Aorta (tissue), 5 donors: Measurements from ENCODE around the gene EME1. TPM values are rescaled to one million over a fixed set of nuclear protein-coding genes. Genes with fewer than 3 reads are reported as not detected.
A peak's percentile ranks its signal among the peaks of the same experiment; 100 is the strongest.

Source experiments
- ATAC-seq: fragments of 200-7000 bp; cut with Tn5 transposase; one replicate; pipeline ENCODE4 v1.9.1; 2022; ENCODE audit warnings: moderate library complexity; ENCODE audit not compliant: low FRiP score
- DNase-seq, 2 donors: peaks; one replicate each; pipeline ENCODE4 v3.0.0-alpha.2; 2020
- H3K27ac ChIP-seq, 2 donors: one replicate each; pipeline ENCODE4 v1.5.1; 2013; ENCODE audit warnings: low read length in 2 of 2, mild to moderate bottlenecking in 2 of 2, moderate library complexity in 2 of 2, control low read depth in 1 of 2, inconsistent platforms in 1 of 2, low read depth in 1 of 2
- H3K27me3 ChIP-seq, 2 donors: one replicate each; pipeline ENCODE4 v1.6.1; 2013; ENCODE audit warnings: control low read depth in 1 of 2, low read length in 1 of 2, mild to moderate bottlenecking in 1 of 2, moderate library complexity in 1 of 2; ENCODE audit not compliant: insufficient read depth in 2 of 2, control insufficient read depth in 1 of 2
- H3K36me3 ChIP-seq, 2 donors: one replicate each; pipeline ENCODE4 v1.6.1; 2013; ENCODE audit warnings: control low read depth in 1 of 2, low read length in 1 of 2, mild to moderate bottlenecking in 1 of 2; ENCODE audit not compliant: insufficient read depth in 2 of 2, control insufficient read depth in 1 of 2
- H3K4me1 ChIP-seq, 2 donors: one replicate each; pipeline ENCODE4 v1.6.1; 2013; ENCODE audit warnings: low read length in 2 of 2, control low read depth in 1 of 2, mild to moderate bottlenecking in 1 of 2, moderate library complexity in 1 of 2; ENCODE audit not compliant: insufficient read depth in 2 of 2, control insufficient read depth in 1 of 2
- H3K4me3 ChIP-seq, 2 donors: one replicate each; pipeline ENCODE4 v1.5.1; 2013; ENCODE audit warnings: low read length in 2 of 2, control low read depth in 1 of 2, mild to moderate bottlenecking in 1 of 2
- H3K9me3 ChIP-seq: one replicate; pipeline ENCODE4 v1.6.1; 2013; ENCODE audit warnings: mild to moderate bottlenecking, low read length; ENCODE audit not compliant: control insufficient read depth
- WGBS, 2 donors: extraction: QIAGEN DNeasy Blood & Tissue Kit; methylation state at CpG; one replicate each; pipeline ENCODE4 v1.1.7; 2013; 5-methylcytosine and 5-hydroxymethylcytosine counted together
- intact Hi-C, 2 donors: fragments of 100-400 bp; cut with DNase I; formaldehyde crosslinking; loops; one replicate each; pipeline versions ENCODE4 v1.14.2 to v1.15.0; 2022
- polyA plus RNA-seq, 2 donors: library from polyadenylated mRNA; stranded (reverse); fragments of 200-250 nt; gene quantifications; one replicate each; pipeline ENCODE4 v1.2.3, GENCODE V29; 2013
- total RNA-seq, 2 donors: library from RNA; stranded (reverse); fragmentation: NEBNext Ultra II Directional; extraction: Animal tissue kit (Norgen Biotek cat#: 25700); gene quantifications; one replicate each; pipeline ENCODE4 v1.2.1, GENCODE V29; 2021
- donor health status: healthy with polysubstance abuse.
- donor health status: Bipolar disorder and iron deficiency.
- donor health status: DM: no; HTN: no; CAD: no.
- donor health status: DM: no; HTN: no; CAD: no.
- donor health status: DM: yes; HTN: yes; CAD: no.

The EME1 gene
- total and polyA plus RNA-seq, 4 donors, result 0.49 to 2.0 TPM; not detected in 2

DNA sequence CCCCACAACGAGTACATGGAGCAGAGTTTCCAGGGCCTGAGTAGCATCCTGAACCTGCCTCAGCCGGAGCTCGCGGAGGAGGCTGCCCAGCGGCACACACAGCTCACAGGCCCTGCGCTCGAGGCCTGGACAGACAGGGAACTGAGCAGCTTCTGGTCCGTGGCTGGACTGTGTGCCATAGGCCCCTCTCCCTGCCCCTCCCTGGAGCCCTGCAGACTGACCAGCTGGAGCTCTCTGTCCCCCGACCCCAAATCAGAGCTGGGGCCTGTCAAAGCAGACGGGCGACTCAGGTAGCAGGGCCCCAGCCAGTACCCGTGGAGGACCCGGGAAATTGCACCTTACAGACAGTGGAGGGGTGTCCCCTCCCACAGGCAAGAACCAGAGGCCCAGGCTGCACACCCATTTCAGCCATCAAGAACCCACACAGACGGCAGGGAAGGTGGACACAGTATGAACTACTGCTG lies 13.0 kb upstream of the EME1 start:
- DNase-seq (peak in 1 of 2 donors; percentile 68), ATAC-seq (no peak)
- intact Hi-C loops, result no loop called here
- H3K4me3 ChIP-seq, result no peak overlapping the region
- no peaks in the 10 kb centered on the region for H3K4me1 ChIP-seq
- no peaks in the 10 kb centered on the region for H3K27me3 ChIP-seq
- 77 to 80% methylated on average over 14 of the region's 14 CpGs for WGBS, 2 donors
- H3K9me3 ChIP-seq, result no peaks in the 10 kb centered on the region
- H3K36me3 ChIP-seq, result peaks cover 0 to 6% of the 10 kb centered on the region in 2 donors
- no peak overlapping the region for H3K27ac ChIP-seq

DNA sequence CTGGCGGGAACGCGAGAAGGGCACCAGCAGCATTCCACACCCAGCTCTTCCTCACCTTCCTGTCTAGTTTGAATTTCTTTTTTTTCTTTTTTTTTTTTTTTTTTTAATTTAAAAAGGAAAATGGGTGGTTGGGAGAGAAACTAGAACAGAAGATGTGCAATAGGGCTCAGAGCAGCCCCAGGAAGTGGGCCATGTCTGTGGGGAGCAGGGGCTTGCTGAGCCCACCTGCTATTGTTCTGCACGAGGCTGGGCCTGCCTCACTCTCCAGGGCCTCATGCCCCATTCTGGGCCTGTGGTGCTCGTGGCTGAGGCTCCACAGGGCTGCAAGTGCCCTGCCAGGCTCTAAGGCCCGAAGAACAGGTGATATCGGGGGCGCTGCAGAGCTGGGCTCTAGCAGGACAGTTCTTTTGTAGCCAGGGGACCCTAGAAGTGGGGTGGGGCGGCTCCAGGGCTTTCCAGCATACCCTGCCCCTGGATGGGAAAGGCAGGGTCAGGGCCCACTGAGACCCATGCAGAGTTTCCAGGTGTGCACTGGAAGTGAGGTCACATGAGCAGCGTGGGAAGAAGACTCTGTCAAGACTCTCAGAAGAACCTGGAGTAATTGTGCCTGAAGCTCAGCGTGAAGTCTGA lies 12.4 kb upstream of the EME1 start:
- Histone ChIP-seq H3K36me3 (peaks cover 0 to 6% of the 10 kb centered on the region in 2 donors), H3K9me3 (no peaks in the 10 kb centered on the region), H3K4me3 (no peak overlapping the region), H3K27me3 (no peaks in the 10 kb centered on the region), H3K27ac (no peak overlapping the region), H3K4me1 (no peaks in the 10 kb centered on the region)
- intact Hi-C loops, result no loop called here
- DNase-seq, result peak in 1 of 2 donors; percentile 64
- ATAC-seq, result no peak
- 81 to 83% methylated on average over 11 of the region's 11 CpGs for WGBS, 2 donors

DNA sequence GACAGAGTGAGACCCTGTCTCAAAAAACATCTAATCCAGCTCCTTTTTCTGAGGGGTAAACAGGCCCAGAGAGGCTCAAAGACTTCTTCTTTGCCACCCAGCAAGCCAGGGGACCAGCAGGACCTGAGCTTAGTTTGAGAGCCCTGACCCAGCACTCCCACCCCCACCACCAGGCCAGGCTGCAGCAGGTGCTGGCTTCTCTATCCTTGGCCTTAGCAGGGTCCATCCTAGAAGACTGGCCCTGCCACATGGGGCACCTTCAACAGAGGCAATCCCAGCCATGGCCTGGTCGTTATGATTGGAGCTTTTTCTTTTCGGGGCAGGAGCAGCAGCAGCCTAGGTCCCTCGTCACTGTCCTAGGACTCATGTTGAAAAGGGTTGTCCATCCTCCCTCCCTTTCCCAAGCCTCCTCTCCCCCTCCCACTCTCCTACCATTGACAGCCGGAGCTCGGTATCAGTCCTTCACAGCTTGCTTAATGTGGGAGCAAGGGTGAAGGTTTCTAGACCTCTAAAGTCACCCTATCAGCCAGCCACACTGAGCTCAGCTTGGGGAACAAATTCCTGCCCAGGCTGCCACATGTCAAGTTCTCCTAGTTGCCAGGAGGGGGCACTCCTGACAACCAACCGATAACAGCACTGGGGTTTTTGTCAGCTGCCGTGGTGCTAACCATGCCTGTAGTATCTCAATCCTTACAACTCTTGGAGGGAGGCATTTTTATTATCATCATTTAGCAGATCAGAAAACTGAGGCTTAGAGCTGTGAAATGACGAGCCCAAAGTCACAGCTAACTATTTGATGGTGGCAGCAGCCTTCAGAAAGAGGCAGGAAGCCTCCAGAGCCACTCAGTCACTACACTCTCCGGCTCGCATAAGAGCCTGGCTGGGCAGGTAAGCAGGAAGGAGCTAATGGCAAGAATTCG lies 11.2 kb upstream of the EME1 start:
- no peaks in the 10 kb centered on the region for H3K27me3 ChIP-seq
- H3K36me3 ChIP-seq, result peaks cover 0 to 2% of the 10 kb centered on the region in 2 donors
- 32 to 34% methylated on average over 11 of the region's 11 CpGs for WGBS, 2 donors
- intact Hi-C loops, result no loop called here
- no peaks in the 10 kb centered on the region for H3K4me1 ChIP-seq
- no peak overlapping the region for H3K4me3 ChIP-seq
- H3K27ac ChIP-seq, result no peak overlapping the region
- H3K9me3 ChIP-seq, result no peaks in the 10 kb centered on the region
- DNase-seq (peak in 1 of 2 donors; percentile 74), ATAC-seq (peak; percentile 68)

DNA sequence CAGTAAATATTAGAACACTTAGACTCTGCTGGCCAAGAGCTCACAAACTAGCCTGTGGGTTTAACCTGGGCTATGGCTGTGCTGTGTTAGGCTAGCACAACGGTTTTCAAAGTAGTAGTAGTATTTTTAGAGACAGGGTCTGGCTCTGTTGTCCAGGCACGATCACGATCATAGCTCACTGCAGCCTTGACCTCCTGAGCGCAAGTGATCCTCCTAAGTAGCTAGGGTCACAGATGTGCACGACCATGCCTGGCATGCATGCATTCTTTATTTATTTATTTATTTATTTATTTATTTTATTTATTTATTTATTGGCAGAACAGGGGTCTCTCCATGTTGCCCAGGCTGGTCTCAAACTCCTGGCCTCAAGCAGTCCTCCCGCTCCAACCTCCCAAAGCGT lies 10.4 kb upstream of the EME1 start:
- no peaks in the 10 kb centered on the region for H3K27me3 ChIP-seq
- H3K4me1 ChIP-seq, result no peaks in the 10 kb centered on the region
- no peak overlapping the region for H3K4me3 ChIP-seq
- peaks cover 0 to 4% of the 10 kb centered on the region in 2 donors for H3K36me3 ChIP-seq
- H3K9me3 ChIP-seq, result no peaks in the 10 kb centered on the region
- WGBS, 2 donors, result 59 to 63% methylated on average over 7 of the region's 7 CpGs
- DNase-seq, result no peak
- H3K27ac ChIP-seq, result no peak overlapping the region
- ATAC-seq, result no peak
- intact Hi-C loops, result no loop called here

DNA sequence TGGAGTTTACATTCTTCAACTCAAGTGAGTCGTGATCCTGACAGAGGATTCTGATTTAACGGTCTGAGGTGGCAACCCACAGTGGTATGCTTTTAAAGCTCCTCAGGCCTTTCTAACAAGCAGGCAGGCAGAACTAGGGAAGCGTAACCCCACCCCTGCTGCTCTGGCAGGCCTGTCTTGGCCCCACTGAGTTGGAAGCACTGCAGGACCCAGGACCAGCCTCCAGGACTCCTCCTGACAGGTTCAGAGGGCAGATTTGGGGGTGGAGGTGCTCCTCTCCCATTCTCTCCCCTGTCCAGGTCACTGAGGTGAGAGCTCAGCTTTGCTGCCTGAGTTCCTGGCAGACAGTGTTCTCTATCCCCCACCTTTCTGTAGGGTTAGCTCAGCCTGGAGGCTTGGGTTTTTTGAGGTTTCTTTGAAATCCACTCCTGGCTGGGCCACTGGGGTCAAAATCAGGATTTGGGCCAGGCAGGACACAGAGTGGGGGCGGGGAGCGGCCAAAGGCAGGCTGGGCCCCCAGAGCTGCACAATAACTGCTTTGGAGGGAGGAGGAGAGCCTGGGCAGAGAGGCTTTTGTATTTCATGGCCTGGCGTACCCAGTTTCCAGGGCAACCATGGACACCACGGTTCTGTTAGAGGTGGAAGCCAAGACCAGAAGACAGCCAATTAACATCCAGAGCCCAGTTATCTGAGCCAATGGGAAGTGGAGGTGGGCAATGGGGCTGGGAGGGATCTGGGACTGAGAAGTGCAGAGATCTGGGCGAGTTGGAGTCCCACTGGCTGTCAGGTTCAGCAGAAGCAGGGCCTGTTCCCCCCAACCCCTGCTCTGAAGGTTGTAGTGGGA lies 9.6 kb upstream of the EME1 start:
- WGBS, 2 donors, result 38 to 40% methylated on average over 8 of the region's 8 CpGs
- Histone ChIP-seq H3K27ac (no peak overlapping the region), H3K36me3 (peaks cover 0 to 4% of the 10 kb centered on the region in 2 donors), H3K9me3 (no peaks in the 10 kb centered on the region), H3K27me3 (no peaks in the 10 kb centered on the region), H3K4me1 (no peaks in the 10 kb centered on the region), H3K4me3 (no peak overlapping the region)
- no peak for ATAC-seq
- intact Hi-C loops, result no loop called here
- DNase-seq, result peak in 1 of 2 donors; percentile 53

DNA sequence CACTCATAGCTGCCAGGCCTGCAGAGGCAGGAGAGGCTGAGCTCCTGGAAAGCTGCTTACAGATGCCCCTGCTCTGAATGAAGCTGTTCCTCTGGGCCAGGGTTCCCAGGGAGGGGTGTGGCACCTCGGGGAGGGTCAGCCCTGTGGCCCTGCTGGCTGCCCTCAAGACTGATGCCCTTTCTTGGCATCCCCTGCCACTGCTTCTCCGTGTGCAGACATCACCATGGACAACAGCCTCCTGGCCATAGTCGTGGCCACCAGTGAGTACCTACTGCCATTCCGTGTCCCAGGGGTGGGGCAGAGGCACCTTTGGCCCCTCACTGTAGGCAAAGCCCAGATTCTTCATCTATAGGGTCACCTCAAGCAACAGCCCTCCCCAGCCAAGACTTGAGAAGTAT lies 9.0 kb upstream of the EME1 start:
- Histone ChIP-seq H3K9me3 (no peaks in the 10 kb centered on the region), H3K27ac (no peak overlapping the region), H3K27me3 (no peaks in the 10 kb centered on the region), H3K4me3 (no peak overlapping the region), H3K36me3 (peaks cover 0 to 4% of the 10 kb centered on the region in 2 donors), H3K4me1 (no peaks in the 10 kb centered on the region)
- peak in 1 of 2 donors; percentile 70 for DNase-seq
- intact Hi-C loops, result no loop called here
- 55 to 65% methylated on average over 4 of the region's 4 CpGs for WGBS, 2 donors
- ATAC-seq, result no peak

DNA sequence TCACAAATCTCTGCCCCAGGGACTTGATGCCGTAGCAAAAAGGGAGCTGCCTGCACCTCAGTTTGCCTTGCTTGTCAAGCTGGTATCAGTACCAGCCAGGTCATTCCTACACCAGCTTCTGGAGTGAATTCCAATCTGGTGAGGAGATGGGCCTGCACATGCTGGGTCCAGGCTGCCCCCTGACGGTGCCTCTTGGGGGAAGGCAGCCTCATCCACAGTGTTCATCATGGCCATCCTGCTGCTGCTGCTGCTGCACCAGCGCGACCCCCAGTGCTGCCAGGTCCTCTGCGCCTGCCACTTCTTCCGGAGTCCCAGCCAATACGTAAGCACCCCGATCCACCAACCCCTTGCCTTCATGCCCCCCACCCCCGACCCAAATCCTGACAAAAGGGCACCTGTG lies 8.3 kb upstream of the EME1 start:
- intact Hi-C loops, result no loop called here
- no peaks in the 10 kb centered on the region for H3K4me1 ChIP-seq
- H3K27me3 ChIP-seq, result no peaks in the 10 kb centered on the region
- DNase-seq (peak in 1 of 2 donors; percentile 56), ATAC-seq (no peak)
- H3K4me3 ChIP-seq, result no peak overlapping the region
- H3K9me3 ChIP-seq, result no peaks in the 10 kb centered on the region
- no peak overlapping the region for H3K27ac ChIP-seq
- peaks cover 0 to 5% of the 10 kb centered on the region in 2 donors for H3K36me3 ChIP-seq
- 58 to 65% methylated on average over 9 of the region's 9 CpGs for WGBS, 2 donors

DNA sequence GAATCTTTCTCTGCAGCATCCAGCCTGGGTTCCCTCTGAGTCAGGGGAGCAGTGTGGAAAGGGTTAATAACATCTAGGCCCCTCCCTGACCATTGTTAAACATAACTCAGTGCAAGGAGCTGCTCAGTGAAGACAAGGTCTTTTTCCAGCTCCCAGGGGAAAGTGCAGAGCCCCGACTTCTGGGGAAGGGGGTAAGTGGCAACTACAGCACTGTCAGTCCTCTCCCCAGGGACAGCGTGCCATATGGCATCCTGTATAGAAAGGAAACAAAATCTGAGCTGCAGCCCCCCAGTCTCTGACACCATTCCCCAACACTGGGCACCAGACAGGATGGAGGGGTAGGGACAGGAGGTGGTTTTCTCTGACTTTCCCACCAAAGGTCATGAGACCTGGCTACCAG lies 7.9 kb upstream of the EME1 start:
- ATAC-seq (no peak), DNase-seq (no peak)
- H3K27me3 ChIP-seq, result no peaks in the 10 kb centered on the region
- no peaks in the 10 kb centered on the region for H3K4me1 ChIP-seq
- 50 to 53% methylated on average over 2 of the region's 2 CpGs for WGBS, 2 donors
- H3K27ac ChIP-seq, result no peak overlapping the region
- H3K36me3 ChIP-seq, result peaks cover 0 to 9% of the 10 kb centered on the region in 2 donors
- H3K4me3 ChIP-seq, result no peak overlapping the region
- no peaks in the 10 kb centered on the region for H3K9me3 ChIP-seq
- intact Hi-C loops, result no loop called here
